SK-N-SH treated with all-trans-retinoic acid at 6 μM for 48 hours (cell line): Measurements from ENCODE around the gene C13orf42.

Experiments
- ARNTL ChIP-seq: fragments of 450-650 bp; formaldehyde crosslinking; IDR thresholded peaks from 2 replicates; pipeline ENCODE4 v1.5.0; 2020; ENCODE audit warnings: low read depth, mild to moderate bottlenecking, moderate library complexity, borderline replicate concordance
- CSDC2 ChIP-seq: fragments of 250-450 bp; sonication (Bioruptor Pico); IDR thresholded peaks from 2 replicates; pipeline ENCODE4 v1.5.0; 2020; ENCODE audit warnings: mild to moderate bottlenecking, moderate library complexity
- ISL1 ChIP-seq: fragments of 250-450 bp; sonication (Bioruptor Pico); IDR thresholded peaks from 2 replicates; pipeline ENCODE4 v2.1.2; 2022; ENCODE audit warnings: mild to moderate bottlenecking, moderate library complexity
- SNAI2 ChIP-seq: fragments of 250-450 bp; sonication (Bioruptor Pico); IDR thresholded peaks from 2 replicates; pipeline ENCODE4 v1.5.0; 2020; ENCODE audit warnings: mild to moderate bottlenecking, moderate library complexity
- TOX ChIP-seq: fragments of 250-450 bp; sonication (Bioruptor Pico); IDR thresholded peaks from 2 replicates; pipeline ENCODE4 v1.8.0; 2021; ENCODE audit warnings: mild to moderate bottlenecking, moderate library complexity, borderline replicate concordance
- ZC3H10 ChIP-seq: fragments of 250-450 bp; sonication (Bioruptor Pico); IDR thresholded peaks from 2 replicates; pipeline ENCODE4 v1.5.1; 2021; ENCODE audit warnings: mild to moderate bottlenecking, moderate library complexity
- ZNF565 ChIP-seq: fragments of 450-650 bp; formaldehyde crosslinking; conservative IDR thresholded peaks from 2 replicates; pipeline ENCODE4 v1.5.0; 2020; ENCODE audit warnings: low read depth, mild to moderate bottlenecking, moderate library complexity
- TF ChIP-seq, protein P1 (sequence below): fragments of 250-450 bp; sonication (Bioruptor Pico); IDR thresholded peaks from 2 replicates; pipeline ENCODE4 v1.8.0; 2021; ENCODE audit warnings: low read depth, mild to moderate bottlenecking, moderate library complexity, borderline replicate concordance
- TF ChIP-seq, protein P2 (sequence below): fragments of 250-450 bp; sonication (Bioruptor Pico); IDR thresholded peaks from 2 replicates; pipeline ENCODE4 v1.5.1; 2020; ENCODE audit warnings: low read depth, mild to moderate bottlenecking, moderate library complexity

DNA sequence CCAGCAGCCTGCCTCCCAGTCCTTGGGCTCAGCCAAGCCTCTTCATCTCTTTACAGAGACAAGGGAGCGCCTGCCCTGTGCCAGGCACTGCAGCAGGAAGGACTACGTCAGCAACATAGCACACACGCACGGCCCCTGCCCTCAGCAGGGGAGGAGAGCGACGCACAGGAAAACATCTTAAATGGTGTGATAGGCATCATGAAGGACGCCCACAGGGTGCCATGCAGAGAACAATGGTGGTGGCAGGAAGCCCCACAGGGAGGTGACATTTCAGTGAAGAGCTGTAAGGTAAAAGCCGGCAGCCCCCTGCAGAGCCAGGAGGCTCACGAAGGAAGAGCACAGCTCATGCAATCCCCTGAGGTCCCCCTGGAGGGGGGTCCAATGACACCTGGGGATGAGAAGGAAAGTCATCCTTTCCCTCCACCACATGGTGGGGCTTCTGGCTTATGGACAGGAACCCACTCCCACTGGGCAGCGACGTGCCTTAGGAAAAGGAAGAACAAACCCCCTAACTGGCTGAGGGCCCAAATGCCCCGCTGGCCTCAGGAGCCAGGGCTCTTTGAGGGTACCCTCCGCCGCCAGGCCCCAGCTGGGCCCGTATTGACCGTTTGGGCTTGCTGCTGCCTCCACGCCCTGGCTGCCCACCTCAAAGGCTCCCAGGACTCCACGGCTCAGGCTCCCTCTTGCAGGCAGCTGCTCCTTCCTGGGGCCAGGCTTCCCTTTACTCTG lies 37.3 kb upstream of the C13orf42 start:
- TF ChIP-seq ZC3H10 (CRISPR knock-in tag) (no peak), ISL1 (CRISPR knock-in tag) (no peak), ZNF565 (no peak), TOX (CRISPR knock-in tag) (no peak), ARNTL (CRISPR knock-in tag) (no peak), SNAI2 (CRISPR knock-in tag) (no peak), CSDC2 (CRISPR knock-in tag) (no peak)
- TF ChIP-seq, protein P1, sequence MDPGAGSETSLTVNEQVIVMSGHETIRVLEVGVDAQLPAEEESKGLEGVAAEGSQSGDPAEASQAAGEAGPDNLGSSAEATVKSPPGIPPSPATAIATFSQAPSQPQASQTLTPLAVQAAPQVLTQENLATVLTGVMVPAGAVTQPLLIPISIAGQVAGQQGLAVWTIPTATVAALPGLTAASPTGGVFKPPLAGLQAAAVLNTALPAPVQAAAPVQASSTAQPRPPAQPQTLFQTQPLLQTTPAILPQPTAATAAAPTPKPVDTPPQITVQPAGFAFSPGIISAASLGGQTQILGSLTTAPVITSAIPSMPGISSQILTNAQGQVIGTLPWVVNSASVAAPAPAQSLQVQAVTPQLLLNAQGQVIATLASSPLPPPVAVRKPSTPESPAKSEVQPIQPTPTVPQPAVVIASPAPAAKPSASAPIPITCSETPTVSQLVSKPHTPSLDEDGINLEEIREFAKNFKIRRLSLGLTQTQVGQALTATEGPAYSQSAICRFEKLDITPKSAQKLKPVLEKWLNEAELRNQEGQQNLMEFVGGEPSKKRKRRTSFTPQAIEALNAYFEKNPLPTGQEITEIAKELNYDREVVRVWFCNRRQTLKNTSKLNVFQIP (CRISPR knock-in tag): no peak
- TF ChIP-seq, protein P2, sequence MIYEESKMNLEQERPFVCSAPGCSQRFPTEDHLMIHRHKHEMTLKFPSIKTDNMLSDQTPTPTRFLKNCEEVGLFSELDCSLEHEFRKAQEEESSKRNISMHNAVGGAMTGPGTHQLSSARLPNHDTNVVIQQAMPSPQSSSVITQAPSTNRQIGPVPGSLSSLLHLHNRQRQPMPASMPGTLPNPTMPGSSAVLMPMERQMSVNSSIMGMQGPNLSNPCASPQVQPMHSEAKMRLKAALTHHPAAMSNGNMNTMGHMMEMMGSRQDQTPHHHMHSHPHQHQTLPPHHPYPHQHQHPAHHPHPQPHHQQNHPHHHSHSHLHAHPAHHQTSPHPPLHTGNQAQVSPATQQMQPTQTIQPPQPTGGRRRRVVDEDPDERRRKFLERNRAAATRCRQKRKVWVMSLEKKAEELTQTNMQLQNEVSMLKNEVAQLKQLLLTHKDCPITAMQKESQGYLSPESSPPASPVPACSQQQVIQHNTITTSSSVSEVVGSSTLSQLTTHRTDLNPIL (CRISPR knock-in tag): no peak
